ENCODE results near the gene WEE2.
"Not testable (repeated sequence)": the region's sequence is repeated elsewhere in the genome, so short reads cannot be mapped to it uniquely, and the experiment has no call there.

Gene WEE2

DNA sequence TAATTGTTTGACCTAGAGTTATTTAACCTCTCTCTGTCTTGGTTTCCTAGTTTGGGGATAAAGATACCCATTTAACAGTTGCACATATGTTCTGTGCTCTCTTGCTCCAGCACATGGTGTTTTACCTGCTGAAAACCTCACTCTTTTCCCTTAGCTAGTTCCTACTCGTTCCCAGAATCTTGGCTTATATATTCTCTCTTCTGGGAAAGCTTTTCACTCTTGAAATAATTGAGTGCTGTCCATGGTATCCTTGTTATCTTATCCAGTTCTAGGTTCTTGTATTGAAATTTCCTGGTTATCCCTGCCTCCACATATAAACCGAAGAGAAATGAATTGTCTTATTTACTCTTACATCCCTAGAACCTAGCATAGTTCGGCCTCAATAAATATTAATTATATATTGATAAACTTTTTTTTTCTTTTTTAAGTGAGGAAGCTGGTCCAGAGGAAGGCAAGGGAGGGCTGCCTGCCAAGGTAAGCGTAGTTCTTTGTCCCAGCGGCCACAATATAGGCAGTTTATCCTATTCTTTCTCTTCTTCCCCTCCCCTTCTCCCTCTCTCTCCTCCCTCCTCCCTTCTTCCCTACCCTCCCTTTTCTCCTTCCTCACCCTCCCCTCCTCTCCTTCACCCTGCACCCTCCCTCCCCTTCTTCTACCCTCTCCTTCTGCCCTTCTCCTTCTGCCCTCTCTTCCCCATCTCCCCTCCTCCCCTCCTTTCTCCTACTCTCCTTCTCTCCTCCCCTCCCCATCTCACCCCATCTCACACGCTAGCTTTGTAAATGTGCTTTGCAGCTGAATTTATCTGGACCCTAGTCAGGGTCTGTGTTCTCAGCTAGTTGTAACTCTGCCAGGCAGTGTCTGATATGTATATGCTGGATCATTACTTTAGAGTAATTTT is 7.9 kb downstream of the WEE2 start:
- DNase-seq, result no peak

- no peak for DNase-seq
Observed at GRCh38 chr7:141717450-141717849, 9.3 kb downstream of the WEE2 start.

GRCh38 chr7:141722529-141722928 is 14.4 kb downstream of the WEE2 start:
- no peak for DNase-seq

DNA sequence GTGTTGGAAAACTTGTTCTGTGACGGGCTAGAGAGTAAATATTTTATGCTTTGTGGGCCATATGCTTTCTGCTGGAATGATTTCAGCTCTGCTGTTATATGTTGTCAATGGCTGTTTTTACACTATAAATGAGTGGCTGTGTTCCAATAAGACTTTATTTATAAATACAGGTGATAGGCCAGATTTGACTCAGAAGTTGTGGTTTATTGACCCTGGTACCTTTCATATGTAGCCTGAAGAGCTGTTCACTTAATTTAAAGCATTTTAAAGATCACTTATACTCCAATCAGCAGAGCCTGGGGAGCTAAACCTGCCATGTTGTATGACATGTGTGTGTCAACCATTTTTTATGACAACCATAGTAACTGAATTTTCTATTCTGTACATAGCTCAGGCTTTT is 20.9 kb downstream of the WEE2 start:
- DNase-seq, result no peak

DNA sequence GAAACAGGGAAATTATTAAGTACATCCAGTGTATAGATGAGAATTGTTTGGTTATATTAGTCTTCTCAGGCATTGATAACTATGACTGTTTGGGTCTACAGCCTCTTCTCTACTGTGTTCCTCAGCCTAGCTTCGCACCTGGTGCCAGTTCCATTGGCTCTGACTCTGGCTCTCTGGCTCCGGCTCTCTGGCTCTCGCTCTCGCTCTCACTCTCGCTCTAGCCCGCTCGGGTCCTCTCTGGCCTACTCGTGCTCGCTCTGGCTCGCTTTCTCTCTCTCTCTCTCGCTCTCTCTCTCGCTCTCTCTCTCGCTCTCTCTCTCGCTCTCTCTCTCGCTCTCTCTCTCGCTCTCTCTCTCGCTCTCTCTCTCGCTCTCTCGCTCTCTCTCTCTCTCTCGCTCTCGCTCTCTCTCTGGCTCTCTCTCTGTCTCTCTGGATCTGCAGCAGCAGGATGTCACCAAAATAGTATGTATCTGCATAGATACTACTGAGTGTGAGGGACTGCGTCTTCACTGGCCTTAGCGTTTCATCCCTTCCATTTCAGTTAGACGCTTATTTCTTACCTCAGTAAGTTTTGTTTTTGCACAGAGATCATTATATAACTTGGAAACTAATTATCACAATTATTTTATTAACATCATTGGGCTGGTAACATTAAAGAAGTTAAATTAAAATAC is 23.5 kb downstream of the WEE2 start:
- DNase-seq, result no peak

- no peak for DNase-seq
Observed at GRCh38 chr7:141737118-141737835, 29.1 kb downstream of the WEE2 start.

DNA sequence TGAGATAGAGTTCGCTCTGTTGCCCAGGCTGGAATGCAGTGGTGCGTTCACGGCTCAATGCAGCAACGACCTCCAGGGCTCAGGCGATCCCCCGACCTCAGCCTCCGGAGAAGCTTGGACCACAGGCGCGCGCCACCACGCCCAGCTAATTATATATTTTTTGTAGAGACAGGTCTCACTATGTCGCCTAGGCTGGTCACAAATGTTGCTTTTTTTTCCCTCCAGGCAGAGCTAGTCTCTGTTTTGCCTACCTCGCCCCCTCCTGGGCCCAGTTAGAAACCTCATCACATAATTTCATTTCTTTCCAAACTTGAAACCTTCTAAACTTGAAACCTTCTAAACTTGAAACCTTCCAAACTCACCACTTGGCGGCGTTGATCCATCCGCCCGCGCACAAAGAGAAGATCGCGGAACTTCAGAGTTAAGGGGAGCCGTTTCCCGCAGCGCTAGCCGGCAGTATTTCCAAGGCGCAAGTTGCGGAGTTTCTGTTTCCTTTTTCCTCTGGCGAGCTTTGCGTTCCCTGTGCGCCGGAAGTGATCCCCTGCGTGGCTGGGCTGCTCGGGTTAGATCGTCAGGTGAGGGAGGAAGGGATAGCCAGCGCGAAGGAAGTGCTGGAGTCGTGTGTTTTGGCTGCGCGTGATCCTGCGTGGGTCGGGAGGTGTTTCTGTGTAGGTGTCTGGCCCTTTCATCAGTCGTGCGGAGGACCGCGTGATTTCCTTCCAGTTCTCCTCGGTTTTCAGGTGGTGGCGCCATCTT is 29.9 kb downstream of the WEE2 start, which contains the start of gene SSBP1:
TSS of gene SSBP1 (plus strand) at position 523 of the 756 bp plus-strand sequence. CDS start 809 bp downstream, outside the sequence.
- peak; percentile 98 for DNase-seq

GRCh38 chr7:141738592-141739013 is 30.4 kb downstream of the WEE2 start:
- no peak for DNase-seq

DNA sequence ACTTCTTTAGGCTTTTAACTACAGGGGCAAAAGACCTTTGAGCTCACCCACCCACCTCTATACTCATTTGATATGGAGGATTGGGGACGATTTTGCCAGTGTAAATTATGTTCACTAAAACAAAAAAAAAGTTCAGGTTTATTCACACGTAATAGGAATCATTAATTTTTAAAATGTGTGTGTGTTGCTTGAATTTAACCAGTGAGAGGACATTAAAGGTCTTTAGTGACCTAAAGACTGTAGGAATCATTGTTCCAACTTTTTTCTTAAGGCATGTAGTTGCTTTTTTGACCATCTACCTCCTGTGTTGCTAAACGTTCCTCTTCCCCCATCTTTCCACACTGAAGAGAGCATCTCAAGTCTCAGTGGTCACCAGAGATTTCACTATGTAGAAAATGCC is 31.1 kb downstream of the WEE2 start:
- DNase-seq, result no peak

DNA sequence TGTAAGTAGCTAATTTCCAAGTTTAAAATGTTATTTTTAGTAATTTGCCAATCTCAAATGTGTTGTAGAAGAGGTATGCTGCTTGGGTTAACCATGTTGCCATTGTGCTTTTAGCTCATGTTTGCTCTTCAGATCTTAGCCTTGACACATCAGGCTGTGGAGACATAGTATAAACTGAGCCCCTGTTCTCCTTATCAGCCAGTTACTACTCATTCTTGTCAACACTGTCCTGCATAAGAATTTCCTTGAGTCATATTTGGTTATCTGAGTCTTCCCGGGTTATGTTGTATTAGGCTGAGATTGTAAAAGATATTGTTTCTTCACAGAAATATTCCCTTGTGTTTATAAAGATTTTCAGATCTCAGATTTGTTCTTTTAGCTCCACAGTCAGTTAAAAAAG is 34.1 kb downstream of the WEE2 start:
- no peak for DNase-seq

GRCh38 chr7:141744131-141744530 is 36.0 kb downstream of the WEE2 start:
- no peak for DNase-seq

- no peak for DNase-seq
Observed at GRCh38 chr7:141748396-141748795, 40.2 kb downstream of the WEE2 start.

GRCh38 chr7:141751904-141752303 is 43.8 kb downstream of the WEE2 start:
- DNase-seq, result not testable (repeated sequence)

DNA sequence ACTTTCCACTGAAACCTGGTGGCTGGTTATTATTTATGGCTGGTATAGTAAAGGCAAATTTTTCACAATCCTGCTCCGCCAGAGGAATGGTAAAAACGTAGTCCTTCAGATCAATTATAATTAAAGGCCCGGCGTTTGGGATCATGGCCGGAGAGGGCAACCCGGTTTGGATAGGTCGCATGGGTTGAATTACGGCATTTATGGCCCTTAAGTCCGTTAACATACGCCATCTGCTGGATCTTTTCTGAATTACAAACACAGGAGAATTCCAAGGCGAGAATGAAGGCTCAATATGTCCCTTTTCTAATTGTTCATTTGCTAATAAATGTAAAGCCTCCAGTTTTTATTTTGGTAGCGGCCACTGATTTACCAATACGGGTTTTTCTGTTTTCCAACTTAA is 44.5 kb downstream of the WEE2 start:
- DNase-seq, result no peak

- no peak for DNase-seq
Observed at GRCh38 chr7:141754939-141755338, 46.8 kb downstream of the WEE2 start.

GRCh38 chr7:141763797-141764196 is 55.6 kb downstream of the WEE2 start, which contains the start of gene TAS2R3:
TSS of gene TAS2R3 (plus strand) at chr7:141764097. CDS start at chr7:141764159, 62 bp downstream.
- no peak for DNase-seq

DNA sequence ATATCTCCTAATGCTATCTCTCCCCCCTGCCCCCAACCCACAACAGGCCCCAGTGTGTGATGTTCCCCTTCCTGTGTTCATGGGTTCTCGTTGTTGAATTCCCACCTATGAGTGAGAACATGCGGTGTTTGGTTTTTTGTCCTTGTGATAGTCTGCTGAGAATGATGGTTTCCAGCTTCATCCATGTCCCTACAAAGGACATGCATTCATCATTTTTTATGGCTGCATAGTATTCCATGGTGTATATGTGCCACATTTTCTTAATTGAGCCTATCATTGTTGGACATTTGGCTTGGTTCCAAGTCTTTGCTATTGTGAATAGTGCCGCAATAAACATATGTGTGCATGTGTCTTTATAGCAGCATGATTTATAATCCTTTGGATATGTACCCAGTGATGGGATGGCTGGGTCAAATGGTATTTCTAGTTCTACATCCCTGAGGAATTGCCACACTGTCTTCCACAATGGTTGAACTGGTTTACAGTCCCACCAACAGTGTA is 62.0 kb downstream of the WEE2 start:
- DNase-seq, result not testable (repeated sequence)

DNA sequence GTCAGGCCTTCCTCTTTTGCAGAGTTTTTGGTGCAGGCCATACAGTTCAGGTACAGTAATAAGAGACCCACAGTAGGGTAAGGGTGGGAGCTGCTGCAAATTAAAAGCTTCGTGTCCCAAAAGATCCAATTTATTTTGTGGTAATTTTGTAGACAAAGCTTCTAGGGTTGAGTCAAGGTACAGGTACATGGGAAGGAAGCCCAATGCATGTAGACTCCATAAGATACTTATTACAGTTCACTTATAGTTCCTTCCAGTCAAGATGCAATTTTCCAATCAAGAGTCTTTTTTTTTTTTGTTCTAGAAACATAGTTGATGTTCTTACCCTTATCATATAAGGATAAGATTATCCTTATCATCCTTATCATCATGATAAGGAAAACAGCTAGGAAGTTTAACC is 68.2 kb downstream of the WEE2 start, which contains the start of gene TAS2R4:
TSS of gene TAS2R4 (plus strand) at position 301 of the 400 bp plus-strand sequence. CDS start 1,815 bp downstream, outside the sequence.
- no peak for DNase-seq

All from NCI-H1105 treated with DMSO at 0.1 percent for 48 hours (cell line).